A172 (cell line): Measurements from ENCODE around the gene HOOK1. TPM values are rescaled to one million over a fixed set of nuclear protein-coding genes. Genes with fewer than 3 reads are reported as not detected.
"Not testable (repeated sequence)": the region's sequence is repeated elsewhere in the genome, so short reads cannot be mapped to it uniquely, and the experiment has no call there.

Experiments used
- DNase-seq: peaks from one replicate; pipeline ENCODE4 v3.0.0-alpha.2; 2015; ENCODE audit warnings: low spot score
- total RNA-seq: library from RNA; depleted of rRNA; stranded (reverse); fragments of >200 nt; shearing (Covaris generic); gene quantifications from 2 replicates; pipeline ENCODE4 v1.2.3, GENCODE V29; 2014

Gene HOOK1
- total RNA-seq, 1 experiment from 2014 or later = not detected

GRCh38 chr1:59885160-59885832 lies 70.5 kb downstream of the HOOK1 start:
- no peak for DNase-seq

GRCh38 chr1:59892841-59893811 lies 78.4 kb downstream of the HOOK1 start:
- no peak for DNase-seq

GRCh38 chr1:59897165-59897564 lies 82.4 kb downstream of the HOOK1 start:
- no peak for DNase-seq

GRCh38 chr1:59898927-59899326 lies 84.2 kb downstream of the HOOK1 start:
- DNase-seq = no peak

GRCh38 chr1:59900640-59901039 lies 85.9 kb downstream of the HOOK1 start:
- DNase-seq = no peak

GRCh38 chr1:59901770-59902388 lies 87.1 kb downstream of the HOOK1 start:
- no peak for DNase-seq

GRCh38 chr1:59903141-59903754 lies 88.5 kb downstream of the HOOK1 start:
- DNase-seq = peak; percentile 16

- no peak for DNase-seq
Observed at GRCh38 chr1:59906931-59907330, 92.2 kb downstream of the HOOK1 start.

GRCh38 chr1:59908084-59908483 lies 93.3 kb downstream of the HOOK1 start:
- no peak for DNase-seq

GRCh38 chr1:59908682-59909081 lies 93.9 kb downstream of the HOOK1 start:
- DNase-seq = no peak

GRCh38 chr1:59914791-59915286 lies 100.1 kb downstream of the HOOK1 start:
- DNase-seq = not testable (repeated sequence)

GRCh38 chr1:59915516-59915915 lies 100.8 kb downstream of the HOOK1 start:
- no peak for DNase-seq

GRCh38 chr1:59917026-59917784 lies 102.5 kb downstream of the HOOK1 start:
- no peak for DNase-seq

- no peak for DNase-seq
Observed at GRCh38 chr1:59917785-59918180, 103.0 kb downstream of the HOOK1 start.

- no peak for DNase-seq
Observed at GRCh38 chr1:59919746-59920145, 105.0 kb downstream of the HOOK1 start.

- not testable (repeated sequence) for DNase-seq
Observed at GRCh38 chr1:59921258-59921899, 106.6 kb downstream of the HOOK1 start.

GRCh38 chr1:59924653-59925052 lies 109.9 kb downstream of the HOOK1 start:
- no peak for DNase-seq
